Psoas muscle (tissue), 8 donors: Measurements from ENCODE around the gene BCAR3. TPM values are rescaled to one million over a fixed set of nuclear protein-coding genes. Genes with fewer than 3 reads are reported as not detected.
A peak's percentile ranks its signal among the peaks of the same experiment; 100 is the strongest.

Source experiments
- ATAC-seq, 4 donors: fragments of 200-7000 bp; cut with Tn5 transposase; one replicate each; pipeline ENCODE4 v1.9.1; 2020; ENCODE audit warnings: moderate library complexity in 3 of 4, mild to moderate bottlenecking in 2 of 4
- DNase-seq, 2 donors: peaks; one replicate each; pipeline ENCODE4 v3.0.0-alpha.2; 2020
- H3K27ac ChIP-seq: fragments of 200-600 bp; one replicate; pipeline ENCODE4 v1.8.0; 2022
- H3K27me3 ChIP-seq, 3 donors: fragments of 200-600 bp in 1 of 3; one replicate each; pipeline versions ENCODE4 v1.6.1 to v1.8.0; 2013 to 2022; ENCODE audit warnings: low read length in 2 of 3, mild to moderate bottlenecking in 2 of 3, moderate library complexity in 1 of 3; ENCODE audit not compliant: insufficient read depth in 3 of 3
- H3K36me3 ChIP-seq, 2 donors: fragments of 200-600 bp in 1 of 2; one replicate each; pipeline versions ENCODE4 v1.6.1 to v1.8.0; 2013 to 2022; ENCODE audit warnings: low read depth in 1 of 2, mild to moderate bottlenecking in 1 of 2, moderate library complexity in 1 of 2; ENCODE audit not compliant: insufficient read depth in 1 of 2
- H3K4me1 ChIP-seq: fragments of 200-600 bp; one replicate; pipeline ENCODE4 v1.8.0; 2022
- H3K4me3 ChIP-seq: fragments of 200-600 bp; one replicate; pipeline ENCODE4 v1.8.0; 2022; ENCODE audit warnings: mild to moderate bottlenecking
- H3K9me3 ChIP-seq: fragments of 200-600 bp; one replicate; pipeline ENCODE4 v1.8.0; 2022
- CTCF ChIP-seq: fragments of 200-600 bp; IDR thresholded peaks from one replicate; pipeline ENCODE4 v1.8.0; 2022; ENCODE audit warnings: antibody characterized with exemption
- WGBS, 3 donors: extraction: QIAGEN DNeasy Blood & Tissue Kit; methylation state at CpG; one replicate each; pipeline versions ENCODE4 v1.1.6 to v1.1.7; 2013; 5-methylcytosine and 5-hydroxymethylcytosine counted together
- intact Hi-C, 2 donors: fragments of 100-400 bp; cut with DNase I; formaldehyde crosslinking; loops; one replicate each; pipeline versions ENCODE4 v1.11.0 to v1.14.2; 2022
- polyA plus RNA-seq, 3 donors: library from polyadenylated mRNA; stranded (reverse); fragments of 200-250 nt; gene quantifications; one replicate each; pipeline ENCODE4 v1.2.3, GENCODE V29; 2013
- total RNA-seq, 4 donors: library from RNA; stranded (reverse); fragmentation: NEBNext Ultra II Directional in 2 of 4; extraction: Animal tissue kit (Norgen Biotek cat#: 25700) in 2 of 4; gene quantifications; one replicate each; pipeline versions ENCODE4 v1.2.1 to v1.2.4, GENCODE V29; 2021 to 2023
- donor health status: healthy with polysubstance abuse.
- donor health status: DM: no; HTN: no; CAD: no; lungs with moderate emphysema.
- donor health status: Bipolar disorder and iron deficiency.
- donor health status: healthy.
- donor health status: DM: yes; HTN: yes; CAD: no.
- donor health status: DM: no; HTN: no; CAD: no.
- donor health status: DM: no; HTN: no; CAD: no.
- donor health status: DM: yes; HTN: yes; CAD: no.

Gene BCAR3
- total and polyA plus RNA-seq, 7 donors: 15.8 to 64.1 (median 18.4) TPM

GRCh38 chr1:93588206-93588605 lies 93.4 kb downstream of the BCAR3 start:
- peak in 1 of 2 donors; percentile 26 for DNase-seq
- Histone ChIP-seq H3K4me3 (no peak overlapping the region), H3K27ac (peak overlapping the region; percentile 76), H3K9me3 (no peaks in the 10 kb centered on the region), H3K36me3 (peaks cover 0 to 52% of the 10 kb centered on the region in 2 donors), H3K4me1 (peaks cover 63% of the 10 kb centered on the region), H3K27me3 (no peaks in the 10 kb centered on the region)
- intact Hi-C loops: no loop called here
- TF ChIP-seq CTCF: no peak
- WGBS, 3 donors: 34 to 43% (median 37%) methylated on average over 6 of the region's 6 CpGs
- peak; percentile 48 to 83 (median 72) for ATAC-seq

GRCh38 chr1:93587354-93587753 lies 94.3 kb downstream of the BCAR3 start:
- Histone ChIP-seq H3K4me1 (peaks cover 56% of the 10 kb centered on the region), H3K27ac (peak overlapping the region; percentile 76), H3K36me3 (peaks cover 0 to 61% of the 10 kb centered on the region in 2 donors), H3K9me3 (no peaks in the 10 kb centered on the region), H3K4me3 (no peak overlapping the region), H3K27me3 (no peaks in the 10 kb centered on the region)
- TF ChIP-seq CTCF: no peak
- intact Hi-C loops: no loop called here
- 33 to 45% (median 41%) methylated on average over 5 of the region's 5 CpGs for WGBS, 3 donors
- peak; percentile 29 to 64 (median 42) for ATAC-seq
- DNase-seq: peak in 1 of 2 donors; percentile 24

- H3K36me3 ChIP-seq: peaks cover 0 to 73% of the 10 kb centered on the region in 2 donors
- intact Hi-C loops: no loop called here
- peaks cover 43% of the 10 kb centered on the region for H3K4me1 ChIP-seq
- no peak for TF ChIP-seq CTCF
- H3K4me3 ChIP-seq: peak overlapping the region; percentile 25
- ATAC-seq: peak; percentile 78 to 88 (median 86)
- no peaks in the 10 kb centered on the region for H3K9me3 ChIP-seq
- WGBS, 3 donors: 40 to 50% (median 47%) methylated on average over 13 of the region's 13 CpGs
- DNase-seq: peak; percentile 85 to 87
- peak overlapping the region; percentile 76 for H3K27ac ChIP-seq
- H3K27me3 ChIP-seq: no peaks in the 10 kb centered on the region
Observed at GRCh38 chr1:93585059-93585966, 96.3 kb downstream of the BCAR3 start.

- peak overlapping the region; percentile 25 for H3K4me3 ChIP-seq
- H3K27me3 ChIP-seq: no peaks in the 10 kb centered on the region
- peak; percentile 20 for TF ChIP-seq CTCF
- H3K4me1 ChIP-seq: peaks cover 52% of the 10 kb centered on the region
- ATAC-seq (peak; percentile 26 to 57 (median 36)), DNase-seq (no peak)
- H3K9me3 ChIP-seq: no peaks in the 10 kb centered on the region
- 38 to 53% (median 44%) methylated on average over 9 of the region's 9 CpGs for WGBS, 3 donors
- peak overlapping the region; percentile 76 for H3K27ac ChIP-seq
- intact Hi-C loops: no loop called here
- H3K36me3 ChIP-seq: peaks cover 0 to 67% of the 10 kb centered on the region in 2 donors
Observed at GRCh38 chr1:93584261-93585003, 97.2 kb downstream of the BCAR3 start.
